ENCODE measurements around the gene JAK1.

DNA sequence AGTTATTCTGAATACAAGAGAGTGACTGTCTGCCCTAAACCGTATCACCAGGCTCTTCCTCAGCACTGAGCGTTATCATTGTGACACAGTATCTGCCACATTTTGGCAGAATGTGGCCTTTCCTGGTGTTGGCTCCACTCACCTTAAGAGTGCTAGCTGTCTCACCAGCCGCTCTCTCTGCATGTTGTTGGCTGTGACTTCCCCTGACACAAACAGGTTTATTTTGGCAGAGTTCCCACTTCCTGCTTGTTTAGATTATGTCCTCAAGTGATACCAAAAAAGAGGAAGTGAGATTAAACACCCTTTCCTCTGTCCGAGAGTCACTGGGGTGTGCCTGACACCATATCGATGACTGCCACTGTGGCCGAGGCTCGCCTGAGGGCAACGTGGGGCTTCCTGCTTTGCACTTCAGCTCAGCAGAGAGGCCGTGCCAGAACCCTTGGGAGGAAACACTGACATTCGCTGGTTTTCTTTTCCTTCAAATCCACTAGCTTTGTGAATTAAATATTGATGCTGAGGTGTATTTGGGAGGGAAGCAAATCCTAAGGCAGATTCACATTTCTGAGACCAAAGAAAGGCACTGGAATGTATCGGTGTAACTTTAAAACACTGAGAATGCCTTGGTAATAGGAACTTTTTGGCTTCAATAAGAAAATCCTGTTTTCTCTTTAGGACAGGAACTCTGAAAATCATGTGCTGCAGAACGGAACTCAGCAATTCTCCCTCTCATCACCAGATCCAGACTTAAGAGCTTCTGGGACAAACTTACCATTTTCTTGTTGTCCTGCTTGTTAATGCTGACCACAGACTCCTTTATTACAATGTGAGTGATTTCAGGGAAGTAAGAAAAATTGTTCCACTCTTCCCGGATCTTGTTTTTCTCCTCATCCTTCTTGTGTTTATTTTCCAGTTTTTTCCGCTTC is 102.1 kb downstream of the JAK1 start:
- TF ChIP-seq CTCF (IDR thresholded peaks at IDR 0.05), result no peak
- peak; percentile 43 for TF ChIP-seq POLR2AphosphoS5 (IDR thresholded peaks at IDR 0.05)
- no peak for TF ChIP-seq POLR2A (IDR thresholded peaks at IDR 0.05)
